ENCODE results near the gene IL36G.
"Not testable (repeated sequence)": the region's sequence is repeated elsewhere in the genome, so short reads cannot be mapped to it uniquely, and the experiment has no call there.

The IL36G gene

GRCh38 chr2:112977559-112978056, at the start of gene IL36G:
IL36G (plus strand) TSS chr2:112978006; CDS start chr2:112978639, 633 bp downstream.
- no peak for DNase-seq (ENCODE audit: low read depth in 1 of 2, low spot score in 1 of 2)

DNA sequence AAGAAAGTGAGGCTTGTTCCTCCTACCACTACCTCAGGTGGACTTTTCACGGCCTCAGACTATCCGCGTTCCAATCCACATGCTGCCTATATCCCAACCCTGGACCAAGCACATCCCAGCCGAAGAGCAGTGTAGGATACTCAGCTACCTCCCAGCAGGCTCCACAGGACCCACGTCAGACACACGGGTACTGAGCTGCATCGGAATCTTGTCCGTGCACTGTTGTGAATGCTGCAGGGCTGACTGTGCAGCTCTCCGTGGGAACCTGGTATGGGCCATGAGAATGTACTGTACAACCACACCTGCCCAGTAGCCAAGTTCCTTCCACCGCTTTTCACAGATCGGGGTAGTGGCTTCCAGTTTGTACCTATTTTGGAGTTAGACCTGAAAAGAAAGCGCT, 44.5 kb upstream of the IL36G start:
- no peak for DNase-seq (ENCODE audit: low read depth in 1 of 2, low spot score in 1 of 2)

GRCh38 chr2:112934117-112934516, 43.7 kb upstream of the IL36G start:
- not testable (repeated sequence) for DNase-seq (ENCODE audit: low read depth in 1 of 2, low spot score in 1 of 2)

DNA sequence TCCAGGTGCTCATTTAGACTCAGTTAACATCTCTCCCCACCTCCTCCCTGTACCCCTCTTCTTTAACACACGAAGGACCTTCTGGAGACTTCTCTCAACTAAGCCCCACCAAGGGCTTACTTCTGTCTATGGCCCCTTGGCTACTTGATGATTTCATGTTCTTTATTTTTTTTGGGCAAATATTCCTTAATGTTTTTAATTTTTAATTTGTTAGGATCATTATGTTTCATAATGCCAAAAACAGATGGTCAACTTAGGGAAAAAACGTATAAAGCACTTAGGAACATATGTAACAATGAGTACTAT, 40.9 kb upstream of the IL36G start:
- no peak for DNase-seq (ENCODE audit: low read depth in 1 of 2, low spot score in 1 of 2)

DNA sequence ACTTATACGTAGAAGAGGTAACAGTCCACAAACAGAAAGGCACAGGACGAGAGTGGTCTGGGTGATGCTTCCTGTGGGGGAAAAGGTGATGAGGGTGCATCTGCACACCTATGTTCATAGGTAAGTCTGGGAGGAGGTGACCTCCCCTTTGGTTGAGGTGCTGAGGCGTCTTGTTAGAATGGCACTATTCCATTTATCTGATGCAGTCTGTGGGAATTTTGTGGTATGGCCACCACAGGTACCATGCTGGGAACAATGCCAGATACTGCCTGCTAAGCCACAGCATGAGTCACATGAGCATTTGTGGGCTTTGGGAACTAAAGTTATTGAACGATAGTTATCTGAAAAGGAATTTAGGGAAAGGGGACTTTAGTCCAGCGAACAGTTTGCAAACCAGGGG, 38.9 kb upstream of the IL36G start:
- DNase-seq (ENCODE audit: low read depth in 1 of 2, low spot score in 1 of 2) = no peak

- DNase-seq (ENCODE audit: low read depth in 1 of 2, low spot score in 1 of 2) = no peak
These were observed 38.4 kb upstream of the IL36G start for GRCh38 chr2:112939425-112939824.

DNA sequence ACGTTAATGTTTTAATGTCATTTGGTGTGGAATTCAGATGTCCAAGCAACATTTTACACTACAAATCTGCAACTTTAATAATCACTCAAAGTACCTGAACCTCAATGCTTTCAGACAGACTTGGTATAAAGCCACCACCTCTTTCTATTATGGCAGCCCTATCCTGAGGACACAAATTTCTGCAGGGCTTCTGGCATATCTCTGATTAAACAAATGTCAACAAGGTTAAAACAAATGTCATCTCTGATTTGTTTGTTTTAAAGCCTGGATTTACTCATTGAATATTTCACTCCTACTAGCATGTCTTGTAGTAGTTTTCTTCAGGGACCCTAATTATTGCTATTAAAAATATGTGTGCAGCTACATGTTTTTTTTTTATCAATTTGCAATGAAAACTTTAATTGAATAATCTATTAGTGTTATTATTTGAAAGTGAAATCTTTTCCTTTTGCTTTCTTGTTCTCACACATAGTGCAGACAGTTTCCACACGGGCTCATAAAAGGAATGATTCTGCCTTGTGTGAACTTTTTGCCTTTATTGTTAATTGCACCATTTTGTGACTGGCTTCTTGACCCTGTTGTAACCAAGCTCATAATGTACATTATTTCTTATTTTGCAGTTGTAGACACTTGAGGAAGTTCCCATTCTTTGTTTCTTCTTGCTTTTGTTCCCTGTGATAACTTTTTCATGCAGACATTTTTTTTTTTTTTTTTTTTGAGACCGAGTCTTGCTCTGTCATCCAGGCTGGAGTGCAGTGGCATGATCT, 36.8 kb upstream of the IL36G start:
- DNase-seq (ENCODE audit: low read depth in 1 of 2, low spot score in 1 of 2) = no peak

- DNase-seq (ENCODE audit: low read depth in 1 of 2, low spot score in 1 of 2) = peak in 1 of 2 donors; percentile 17
These were observed 35.8 kb upstream of the IL36G start for GRCh38 chr2:112941753-112942653.

- DNase-seq (ENCODE audit: low read depth in 1 of 2, low spot score in 1 of 2) = no peak
These were observed 35.2 kb upstream of the IL36G start for GRCh38 chr2:112942654-112943002.

GRCh38 chr2:112944971-112945370, 32.8 kb upstream of the IL36G start:
- no peak for DNase-seq (ENCODE audit: low read depth in 1 of 2, low spot score in 1 of 2)

- DNase-seq (ENCODE audit: low read depth in 1 of 2, low spot score in 1 of 2) = no peak
These were observed 31.7 kb upstream of the IL36G start for GRCh38 chr2:112946086-112946485.

DNA sequence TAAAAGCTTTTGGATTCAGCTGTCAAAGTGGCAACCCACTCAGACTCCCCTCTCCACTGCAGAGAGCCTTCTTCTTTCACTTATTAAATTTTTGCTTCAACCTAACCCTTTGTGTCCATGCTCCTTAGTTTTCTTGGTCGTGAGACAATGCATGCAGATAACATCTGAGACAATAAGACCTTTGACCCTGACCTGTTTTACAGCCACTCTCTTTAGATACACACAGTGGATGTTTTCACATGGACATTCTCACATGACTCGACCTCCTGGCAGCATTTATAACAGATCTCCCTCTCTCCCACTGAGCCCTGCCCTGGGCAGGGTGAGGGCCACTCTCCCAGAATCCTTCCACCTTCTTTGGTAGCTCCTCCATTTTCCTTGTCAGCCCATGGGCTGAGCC, 30.4 kb upstream of the IL36G start:
- DNase-seq (ENCODE audit: low read depth in 1 of 2, low spot score in 1 of 2) = no peak

GRCh38 chr2:112949456-112949855, 28.4 kb upstream of the IL36G start:
- no peak for DNase-seq (ENCODE audit: low read depth in 1 of 2, low spot score in 1 of 2)

- no peak for DNase-seq (ENCODE audit: low read depth in 1 of 2, low spot score in 1 of 2)
These were observed 23.4 kb upstream of the IL36G start for GRCh38 chr2:112954364-112954763.

- no peak for DNase-seq (ENCODE audit: low read depth in 1 of 2, low spot score in 1 of 2)
These were observed 20.3 kb upstream of the IL36G start for GRCh38 chr2:112957511-112957910.

DNA sequence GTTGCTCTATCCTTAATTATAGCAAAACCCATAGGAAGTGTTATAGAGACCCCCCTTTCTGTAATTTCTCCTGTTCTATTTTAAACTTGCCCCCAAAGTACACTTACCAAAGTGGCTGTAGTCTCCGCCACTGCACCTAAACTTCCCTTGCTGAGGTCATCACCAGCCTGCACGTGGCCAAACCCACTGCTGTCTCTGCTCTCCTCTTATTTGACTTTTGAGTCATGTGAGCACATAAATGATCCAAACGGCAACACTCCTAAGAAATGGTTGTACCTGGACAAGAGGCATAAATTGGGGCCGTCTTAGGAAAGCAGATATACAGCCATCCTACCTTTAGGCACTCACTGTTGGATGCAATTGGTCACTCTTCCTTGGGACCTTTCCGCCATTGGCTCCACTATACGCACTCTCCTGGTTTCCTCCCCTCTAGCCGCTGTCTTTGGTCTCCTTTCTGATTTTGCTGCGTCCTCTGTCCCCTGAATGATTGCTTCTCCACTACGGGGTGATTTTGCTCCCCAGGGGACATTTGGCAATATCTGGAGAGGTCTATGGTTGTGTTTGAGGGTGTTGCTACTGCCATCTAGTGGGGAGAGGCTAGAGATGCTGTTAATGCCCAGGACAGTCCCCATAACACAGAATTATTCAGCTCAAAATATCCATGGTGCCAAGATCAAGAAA, 19.2 kb upstream of the IL36G start:
- no peak for DNase-seq (ENCODE audit: low read depth in 1 of 2, low spot score in 1 of 2)

GRCh38 chr2:112959109-112959812, 18.5 kb upstream of the IL36G start:
- DNase-seq (ENCODE audit: low read depth in 1 of 2, low spot score in 1 of 2) = no peak

DNA sequence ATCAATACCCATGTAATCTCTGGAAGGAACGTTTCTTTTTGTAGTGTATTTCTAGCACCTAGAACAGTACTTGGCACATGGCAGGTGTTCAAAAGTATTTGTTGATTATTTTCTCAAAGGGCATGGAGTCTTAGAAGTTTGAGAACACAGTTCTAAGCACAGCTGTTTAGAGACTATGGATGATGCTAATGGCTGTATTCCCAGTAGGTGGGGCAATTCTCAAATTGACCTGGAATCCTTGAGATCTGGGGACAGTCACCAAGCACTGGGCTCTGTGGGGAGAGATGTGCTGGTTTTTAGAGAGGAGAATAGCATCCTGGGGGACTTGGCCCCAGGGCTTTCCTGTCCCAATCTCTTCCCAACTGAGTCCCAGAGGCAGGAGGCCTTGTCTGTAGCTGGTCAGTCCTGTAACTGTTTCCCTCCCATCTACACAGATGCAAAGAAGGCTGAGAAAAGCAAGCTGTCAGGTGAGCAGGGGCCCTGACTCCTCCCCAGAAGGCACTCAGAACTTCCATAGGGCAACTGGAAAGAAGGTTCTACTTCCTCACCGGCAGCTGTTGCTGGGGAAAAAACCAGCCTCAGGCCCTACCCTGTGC, 17.5 kb upstream of the IL36G start:
- DNase-seq (ENCODE audit: low read depth in 1 of 2, low spot score in 1 of 2) = no peak

DNA sequence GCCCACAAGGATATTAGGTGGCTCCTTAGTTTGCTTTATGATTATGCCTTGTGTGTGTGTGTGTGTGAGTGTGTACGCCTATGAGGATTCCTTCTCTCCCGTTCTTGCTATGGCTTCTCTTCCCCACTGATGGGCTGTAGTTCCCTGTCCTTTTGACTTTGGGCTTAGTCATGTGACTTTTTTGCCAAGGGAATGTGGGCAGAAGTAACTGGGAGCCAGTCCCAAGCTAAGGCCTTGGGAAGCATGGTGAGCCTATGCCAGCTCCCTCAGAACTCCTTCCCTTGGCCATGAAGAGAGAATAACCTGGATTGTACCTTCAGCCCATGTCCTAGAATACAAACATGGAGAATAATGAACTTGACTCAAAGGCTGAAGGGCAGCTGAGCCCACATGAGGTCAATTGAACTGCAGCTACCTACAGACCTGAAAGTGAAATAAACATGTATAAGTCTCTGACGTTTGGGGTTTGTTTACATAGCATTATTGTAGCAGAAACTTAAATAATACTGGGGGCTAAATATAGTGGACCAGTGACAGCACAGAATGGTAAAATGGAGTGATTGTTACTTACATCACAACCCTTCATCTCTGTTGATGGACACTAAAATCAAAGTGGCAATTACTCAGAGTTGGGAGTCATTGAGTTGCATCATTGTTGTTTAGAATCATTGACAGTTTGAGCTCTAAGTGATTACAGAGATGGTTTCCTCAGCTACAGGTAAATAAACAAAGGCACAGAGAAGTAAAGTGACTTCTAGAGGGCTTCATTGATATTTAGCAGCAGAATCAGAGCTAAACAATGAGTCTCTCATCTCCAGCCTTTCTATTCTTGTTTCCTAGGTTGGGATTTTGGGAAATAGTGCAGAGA, 15.3 kb upstream of the IL36G start:
- DNase-seq (ENCODE audit: low read depth in 1 of 2, low spot score in 1 of 2) = no peak

GRCh38 chr2:112967023-112967422, 10.8 kb upstream of the IL36G start:
- DNase-seq (ENCODE audit: low read depth in 1 of 2, low spot score in 1 of 2) = no peak

All from stimulated activated CD4-positive, alpha-beta T cell treated with anti-CD3 and anti-CD28 coated beads, Interleukin-15, amount 100 ng/mL, for 1 hour (primary cell).